CD4-positive, alpha-beta memory T cell (primary cell): ENCODE data around the gene FBRSL1. TPM values are rescaled to one million over a fixed set of nuclear protein-coding genes. Genes with fewer than 3 reads are reported as not detected.

ENCODE experiments used
- CTCF ChIA-PET: fragments of 350-600 bp; sonication (Branson Sonifier 250); formaldehyde crosslinking; loops from one replicate; lab custom pipeline; 2021; ENCODE audit warnings: inconsistent platforms; ENCODE audit not compliant: partially characterized antibody; lab: Charles Lee
- POLR2A ChIA-PET: fragments of 350-600 bp; sonication (Branson Sonifier 250); formaldehyde crosslinking; loops from one replicate; lab custom pipeline; 2021; ENCODE audit not compliant: partially characterized antibody; lab: Charles Lee
- DNase-seq, 5 donors: peaks; one replicate each; pipeline versions ENCODE4 v3.0.0 to v3.0.0-alpha.2; 2020 to 2022; ENCODE audit warnings: mixed read lengths in 1 of 5
- H3K27ac ChIP-seq: one replicate; pipeline ENCODE4 v1.7.0; 2013; ENCODE audit warnings: low read depth, low read length
- H3K27me3 ChIP-seq: 2 replicates; pipeline ENCODE4 v1.7.0; 2013; ENCODE audit warnings: mild to moderate bottlenecking, low read length, moderate library complexity; ENCODE audit not compliant: insufficient read depth
- H3K36me3 ChIP-seq: 2 replicates; pipeline ENCODE4 v1.7.0; 2013; ENCODE audit warnings: mild to moderate bottlenecking, low read length, moderate library complexity; ENCODE audit not compliant: insufficient read depth
- H3K4me1 ChIP-seq: 2 replicates; pipeline ENCODE4 v1.7.0; 2013; ENCODE audit warnings: mild to moderate bottlenecking, low read length, moderate library complexity; ENCODE audit not compliant: insufficient read depth
- H3K4me3 ChIP-seq, 2 donors: one replicate each; pipeline ENCODE4 v1.7.0; 2013; ENCODE audit warnings: low read length in 2 of 2, mild to moderate bottlenecking in 1 of 2
- H3K9me3 ChIP-seq, 2 donors: one replicate each; pipeline ENCODE4 v1.7.0; 2013; ENCODE audit warnings: low read length in 2 of 2, control low read depth in 1 of 2; ENCODE audit not compliant: control insufficient read depth in 1 of 2
- H3K27ac Mint-ChIP-seq, 7 donors: one replicate each; pipeline ENCODE4 v1.8.0; 2020 to 2021; ENCODE audit warnings: mixed read lengths in 7 of 7, mild to moderate bottlenecking in 6 of 7, inconsistent platforms in 3 of 7, moderate library complexity in 3 of 7
- H3K27me3 Mint-ChIP-seq, 2 donors: one replicate each; pipeline ENCODE4 v1.8.0; 2020 to 2021; ENCODE audit warnings: mixed read lengths in 2 of 2
- H3K36me3 Mint-ChIP-seq, 2 donors: one replicate each; pipeline ENCODE4 v1.8.0; 2020 to 2021; ENCODE audit warnings: mixed read lengths in 2 of 2, inconsistent platforms in 1 of 2, mild to moderate bottlenecking in 1 of 2
- H3K4me1 Mint-ChIP-seq, 4 donors: one replicate each; pipeline ENCODE4 v1.8.0; 2020 to 2021; ENCODE audit warnings: mixed read lengths in 4 of 4, mild to moderate bottlenecking in 1 of 4
- H3K4me3 Mint-ChIP-seq, 8 donors: one replicate each; pipeline ENCODE4 v1.8.0; 2020 to 2021; ENCODE audit warnings: mixed read lengths in 8 of 8, mild to moderate bottlenecking in 7 of 8, moderate library complexity in 6 of 8, inconsistent platforms in 3 of 8
- H3K9me3 Mint-ChIP-seq, 8 donors: one replicate each; pipeline ENCODE4 v1.8.0; 2020 to 2021; ENCODE audit warnings: mixed read lengths in 8 of 8, mild to moderate bottlenecking in 5 of 8, inconsistent platforms in 3 of 8, moderate library complexity in 1 of 8
- intact Hi-C: fragments of 100-400 bp; cut with micrococcal nuclease; formaldehyde crosslinking; loops from one replicate; pipeline ENCODE4 v1.15.1; 2023
- polyA plus RNA-seq, 2 donors: library from polyadenylated mRNA; unstranded; fragments of 300-500 nt; fragmentation: Illumina TruSeq; gene quantifications; one replicate each; pipeline ENCODE4 v1.2.3, GENCODE V29; 2021
- total RNA-seq, 2 experiments: library from RNA; stranded (reverse); gene quantifications; one replicate each; pipeline ENCODE4 v1.2.3, GENCODE V29; 2021

FBRSL1 gene
- total and polyA plus RNA-seq, 4 experiments from 2014 or later: 3.1 to 101 (median 97.3) TPM; not detected in 1

GRCh38 chr12:132554845-132555630 lies 65.1 kb downstream of the FBRSL1 start:
- peaks cover 16% of the 10 kb centered on the region for H3K4me1 ChIP-seq
- H3K4me3 ChIP-seq: no peak overlapping the region
- no peaks in the 10 kb centered on the region for H3K9me3 ChIP-seq
- no peaks in the 10 kb centered on the region for H3K36me3 ChIP-seq
- peak in 3 of 5 donors; percentile 26 to 46 (median 29) for DNase-seq
- Mint-ChIP-seq H3K4me3 (no peak overlapping the region), H3K27me3 (peaks cover 0 to 2% of the 10 kb centered on the region in 2 donors), H3K9me3 (no peaks in the 10 kb centered on the region), H3K36me3 (peaks cover 5 to 9% of the 10 kb centered on the region in 2 donors), H3K27ac (no peak overlapping the region), H3K4me1 (peaks cover 8 to 28% (median 12%) of the 10 kb centered on the region in 4 donors)
- intact Hi-C loops: no loop called here
- H3K27ac ChIP-seq: no peak overlapping the region
- no peaks in the 10 kb centered on the region for H3K27me3 ChIP-seq
- POLR2A ChIA-PET: interaction anchor here (1.0 kb wide), 1 partner anchor 140 kb away, joined by 3 read pairs; no protein-coding TSS in a partner anchor
- CTCF ChIA-PET: no interaction called here

GRCh38 chr12:132555686-132556085 lies 65.7 kb downstream of the FBRSL1 start:
- CTCF ChIA-PET: no interaction called here
- H3K9me3 Mint-ChIP-seq: no peaks in the 10 kb centered on the region

GRCh38 chr12:132556216-132556615 lies 66.3 kb downstream of the FBRSL1 start:
- no peak for DNase-seq
- CTCF ChIA-PET: no interaction called here
- peaks cover 5 to 7% of the 10 kb centered on the region in 2 donors for H3K36me3 Mint-ChIP-seq
- H3K4me3 Mint-ChIP-seq: peak overlapping the region in 1 of 8 donors; percentile 15
- H3K27ac Mint-ChIP-seq: no peak overlapping the region
- peaks cover 0 to 2% of the 10 kb centered on the region in 2 donors for H3K27me3 Mint-ChIP-seq
- POLR2A ChIA-PET: no interaction called here
- Histone ChIP-seq H3K27me3 (no peaks in the 10 kb centered on the region), H3K9me3 (no peaks in the 10 kb centered on the region), H3K36me3 (no peaks in the 10 kb centered on the region), H3K27ac (no peak overlapping the region), H3K4me1 (peaks cover 23% of the 10 kb centered on the region), H3K4me3 (no peak overlapping the region)
- intact Hi-C loops: no loop called here
- peaks cover 8 to 28% (median 14%) of the 10 kb centered on the region in 4 donors for H3K4me1 Mint-ChIP-seq
- no peaks in the 10 kb centered on the region for H3K9me3 Mint-ChIP-seq

More at GRCh38 chr12:132555686-132556085, 65.7 kb downstream of the FBRSL1 start:
- H3K4me3 Mint-ChIP-seq: no peak overlapping the region
- DNase-seq: no peak
- Histone ChIP-seq H3K27me3 (no peaks in the 10 kb centered on the region), H3K4me1 (peaks cover 18% of the 10 kb centered on the region), H3K4me3 (no peak overlapping the region), H3K27ac (no peak overlapping the region), H3K9me3 (no peaks in the 10 kb centered on the region), H3K36me3 (no peaks in the 10 kb centered on the region)
- peaks cover 0 to 2% of the 10 kb centered on the region in 2 donors for H3K27me3 Mint-ChIP-seq
- POLR2A ChIA-PET: no interaction called here
- intact Hi-C loops: no loop called here
- peaks cover 5 to 7% of the 10 kb centered on the region in 2 donors for H3K36me3 Mint-ChIP-seq
- peaks cover 8 to 28% (median 12%) of the 10 kb centered on the region in 4 donors for H3K4me1 Mint-ChIP-seq
- no peak overlapping the region for H3K27ac Mint-ChIP-seq

- H3K4me3 ChIP-seq: no peak overlapping the region
These were observed 66.8 kb downstream of the FBRSL1 start for GRCh38 chr12:132556801-132557200.

GRCh38 chr12:132557291-132558015 lies 67.5 kb downstream of the FBRSL1 start:
- Histone ChIP-seq H3K4me3 (no peak overlapping the region), H3K9me3 (no peaks in the 10 kb centered on the region), H3K4me1 (peaks cover 24% of the 10 kb centered on the region), H3K36me3 (no peaks in the 10 kb centered on the region), H3K27ac (no peak overlapping the region), H3K27me3 (no peaks in the 10 kb centered on the region)
- intact Hi-C loops: no loop called here
- peaks cover 8 to 28% (median 15%) of the 10 kb centered on the region in 4 donors for H3K4me1 Mint-ChIP-seq
- H3K36me3 Mint-ChIP-seq: peaks cover 1 to 4% of the 10 kb centered on the region in 2 donors
- H3K4me3 Mint-ChIP-seq: peak overlapping the region in 1 of 8 donors; percentile 42
- no peaks in the 10 kb centered on the region for H3K9me3 Mint-ChIP-seq
- H3K27me3 Mint-ChIP-seq: peaks cover 0 to 2% of the 10 kb centered on the region in 2 donors
- no peak overlapping the region for H3K27ac Mint-ChIP-seq
- no peak for DNase-seq
- POLR2A ChIA-PET: interaction anchor here (1.3 kb wide), 1 partner anchor 11 kb away, joined by 4 read pairs; no protein-coding TSS in a partner anchor
- CTCF ChIA-PET: no interaction called here

More at GRCh38 chr12:132556801-132557200, 66.8 kb downstream of the FBRSL1 start:
- peak overlapping the region in 1 of 8 donors; percentile 42 for H3K4me3 Mint-ChIP-seq
- POLR2A ChIA-PET: no interaction called here
- H3K36me3 Mint-ChIP-seq: peaks cover 5 to 7% of the 10 kb centered on the region in 2 donors
- CTCF ChIA-PET: no interaction called here
- no peaks in the 10 kb centered on the region for H3K9me3 Mint-ChIP-seq
- peaks cover 0 to 2% of the 10 kb centered on the region in 2 donors for H3K27me3 Mint-ChIP-seq
- intact Hi-C loops: no loop called here
- peak overlapping the region in 1 of 7 donors; percentile 62 for H3K27ac Mint-ChIP-seq
- H3K4me1 Mint-ChIP-seq: peaks cover 8 to 28% (median 15%) of the 10 kb centered on the region in 4 donors
- no peaks in the 10 kb centered on the region for H3K9me3 ChIP-seq
- no peaks in the 10 kb centered on the region for H3K27me3 ChIP-seq
- no peak overlapping the region for H3K27ac ChIP-seq
- peaks cover 24% of the 10 kb centered on the region for H3K4me1 ChIP-seq
- DNase-seq: no peak
- no peaks in the 10 kb centered on the region for H3K36me3 ChIP-seq

- ChIA-PET POLR2A (interaction anchor here (0.8 to 1.3 kb wide), 2 partner anchors 11 to 35 kb away, joined by 3 to 4 read pairs; no protein-coding TSS in a partner anchor), CTCF (no interaction called here)
- Histone ChIP-seq H3K27me3 (no peaks in the 10 kb centered on the region), H3K4me1 (peaks cover 24% of the 10 kb centered on the region), H3K36me3 (no peaks in the 10 kb centered on the region), H3K4me3 (peak overlapping the region in 1 of 2 donors; percentile 32), H3K9me3 (no peaks in the 10 kb centered on the region), H3K27ac (no peak overlapping the region)
- peak overlapping the region in 2 of 7 donors; percentile 47 to 84 for H3K27ac Mint-ChIP-seq
- H3K36me3 Mint-ChIP-seq: peaks cover 0 to 4% of the 10 kb centered on the region in 2 donors
- peak overlapping the region; percentile 20 to 83 (median 62) for H3K4me3 Mint-ChIP-seq
- H3K27me3 Mint-ChIP-seq: peaks cover 0 to 2% of the 10 kb centered on the region in 2 donors
- peak in 2 of 5 donors; percentile 10 to 13 for DNase-seq
- H3K9me3 Mint-ChIP-seq: no peaks in the 10 kb centered on the region
- H3K4me1 Mint-ChIP-seq: peaks cover 8 to 28% (median 15%) of the 10 kb centered on the region in 4 donors
- intact Hi-C loops: no loop called here
These were observed 68.3 kb downstream of the FBRSL1 start for GRCh38 chr12:132558042-132558856.
